Kidney (tissue), 14 donors: ENCODE data around the gene SHISA7. TPM values are rescaled to one million over a fixed set of nuclear protein-coding genes. Genes with fewer than 3 reads are reported as not detected.
"Not testable (repeated sequence)": the region's sequence is repeated elsewhere in the genome, so short reads cannot be mapped to it uniquely, and the experiment has no call there.

Experiments
- DNase-seq, 5 donors: peaks; one replicate each; pipeline ENCODE4 v3.0.0-alpha.2; 2013 to 2020
- FAIRE-seq: peaks from 2 replicates; lab custom pipeline; 2012; peaks lifted over from hg19 to GRCh38; lab: Jason Lieb, UNC
- H3K27ac ChIP-seq, 2 donors: one replicate each; pipeline ENCODE4 v1.7.0; 2013; ENCODE audit warnings: low read depth in 2 of 2, low read length in 2 of 2, inconsistent platforms in 1 of 2
- H3K27me3 ChIP-seq: one replicate; pipeline ENCODE4 v1.7.1; 2013; ENCODE audit warnings: low read length, inconsistent platforms; ENCODE audit not compliant: control insufficient read depth, insufficient read depth
- H3K36me3 ChIP-seq, 3 donors: one replicate each; pipeline versions ENCODE4 v1.7.0 to v1.7.1; 2013; ENCODE audit warnings: low read length in 3 of 3, control low read depth in 1 of 3, inconsistent platforms in 1 of 3; ENCODE audit not compliant: insufficient read depth in 3 of 3, control insufficient read depth in 2 of 3
- H3K4me1 ChIP-seq, 3 donors: one replicate each; pipeline versions ENCODE4 v1.7.0 to v1.7.1; 2013; ENCODE audit warnings: low read length in 3 of 3, inconsistent platforms in 1 of 3, low read depth in 1 of 3; ENCODE audit not compliant: control insufficient read depth in 2 of 3, insufficient read depth in 2 of 3
- H3K4me3 ChIP-seq, 3 donors: one replicate each; pipeline versions ENCODE4 v1.7.0 to v1.8.1; 2013; ENCODE audit warnings: low read length in 3 of 3, control low read depth in 1 of 3, inconsistent platforms in 1 of 3
- H3K9ac ChIP-seq, 3 donors: one replicate each; pipeline versions ENCODE4 v1.7.0 to v1.7.1; 2013; ENCODE audit warnings: low read length in 3 of 3, control low read depth in 1 of 3, inconsistent platforms in 1 of 3
- H3K9me3 ChIP-seq, 3 donors: one replicate each; pipeline versions ENCODE4 v1.7.0 to v1.7.1; 2013; ENCODE audit warnings: low read length in 3 of 3, control low read depth in 1 of 3, inconsistent platforms in 1 of 3; ENCODE audit not compliant: control insufficient read depth in 2 of 3, insufficient read depth in 1 of 3
- intact Hi-C: fragments of 100-400 bp; cut with DNase I; formaldehyde crosslinking; loops from one replicate; pipeline ENCODE4 v1.11.1; 2022
- polyA plus RNA-seq: library from polyadenylated mRNA; stranded (reverse); fragments of 350-450 nt; fragmentation: Illumina TruSeq; extraction: RNeasy Lipid Tissue Mini Kit (QIAGEN cat#74804); gene quantifications from one replicate; pipeline ENCODE4 v1.2.3, GENCODE V29; 2014; ENCODE audit warnings: low read depth, low replicate concordance; ENCODE audit not compliant: insufficient read depth
- total RNA-seq: library from RNA; stranded (reverse); fragmentation: NEBNext Ultra II Directional; extraction: Animal tissue kit (Norgen Biotek cat#: 25700); gene quantifications from one replicate; pipeline ENCODE4 v1.2.1, GENCODE V29; 2021
- TF ChIP-seq, protein P1 (sequence below): IDR thresholded peaks from 3 replicates; pipeline ENCODE4 v1.5.1; 2012; ENCODE audit warnings: mild to moderate bottlenecking, moderate library complexity, borderline replicate concordance; ENCODE audit not compliant: insufficient read depth; ENCODE audit errors: extremely low read depth
- donor health status: control.
- donor health status: control.
- donor health status: control.
- donor health status: control.
- donor health status: control.
- donor health status: DM: yes; HTN: yes; CAD: no.
- donor health status: Normal renal cell carcinoma (clear cell type).

Gene SHISA7
- total and polyA plus RNA-seq, 2 donors from 2014 or later: not detected

DNA sequence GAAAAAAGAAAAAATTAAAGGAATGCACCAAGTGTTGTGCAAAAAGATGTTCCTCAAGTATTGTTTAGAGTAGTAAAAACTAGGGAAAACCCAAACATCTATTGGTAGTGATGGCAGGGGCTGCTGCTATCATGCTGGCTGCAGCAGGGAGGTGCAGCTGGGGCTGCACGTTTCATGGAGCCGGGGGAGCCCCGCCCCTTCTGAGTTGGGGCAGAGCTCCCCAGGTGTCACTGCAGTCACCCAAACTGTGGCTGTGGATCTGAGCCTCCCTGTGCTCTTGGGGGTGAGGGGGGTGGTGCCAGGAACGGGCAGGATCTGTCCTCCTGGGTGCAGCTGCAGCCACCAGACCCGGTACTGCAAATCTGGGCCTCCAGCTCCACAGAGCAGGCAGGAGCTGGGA is 24.0 kb downstream of the SHISA7 start:
- FAIRE-seq: no peak
- TF ChIP-seq, protein P1, sequence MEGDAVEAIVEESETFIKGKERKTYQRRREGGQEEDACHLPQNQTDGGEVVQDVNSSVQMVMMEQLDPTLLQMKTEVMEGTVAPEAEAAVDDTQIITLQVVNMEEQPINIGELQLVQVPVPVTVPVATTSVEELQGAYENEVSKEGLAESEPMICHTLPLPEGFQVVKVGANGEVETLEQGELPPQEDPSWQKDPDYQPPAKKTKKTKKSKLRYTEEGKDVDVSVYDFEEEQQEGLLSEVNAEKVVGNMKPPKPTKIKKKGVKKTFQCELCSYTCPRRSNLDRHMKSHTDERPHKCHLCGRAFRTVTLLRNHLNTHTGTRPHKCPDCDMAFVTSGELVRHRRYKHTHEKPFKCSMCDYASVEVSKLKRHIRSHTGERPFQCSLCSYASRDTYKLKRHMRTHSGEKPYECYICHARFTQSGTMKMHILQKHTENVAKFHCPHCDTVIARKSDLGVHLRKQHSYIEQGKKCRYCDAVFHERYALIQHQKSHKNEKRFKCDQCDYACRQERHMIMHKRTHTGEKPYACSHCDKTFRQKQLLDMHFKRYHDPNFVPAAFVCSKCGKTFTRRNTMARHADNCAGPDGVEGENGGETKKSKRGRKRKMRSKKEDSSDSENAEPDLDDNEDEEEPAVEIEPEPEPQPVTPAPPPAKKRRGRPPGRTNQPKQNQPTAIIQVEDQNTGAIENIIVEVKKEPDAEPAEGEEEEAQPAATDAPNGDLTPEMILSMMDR: no peak
- Histone ChIP-seq H3K9ac (no peak overlapping the region), H3K9me3 (no peaks in the 10 kb centered on the region), H3K27me3 (no peaks in the 10 kb centered on the region), H3K27ac (no peak overlapping the region), H3K4me1 (no peaks in the 10 kb centered on the region), H3K4me3 (no peak overlapping the region), H3K36me3 (no peaks in the 10 kb centered on the region)
- DNase-seq: no peak
- intact Hi-C loops: no loop called here

DNA sequence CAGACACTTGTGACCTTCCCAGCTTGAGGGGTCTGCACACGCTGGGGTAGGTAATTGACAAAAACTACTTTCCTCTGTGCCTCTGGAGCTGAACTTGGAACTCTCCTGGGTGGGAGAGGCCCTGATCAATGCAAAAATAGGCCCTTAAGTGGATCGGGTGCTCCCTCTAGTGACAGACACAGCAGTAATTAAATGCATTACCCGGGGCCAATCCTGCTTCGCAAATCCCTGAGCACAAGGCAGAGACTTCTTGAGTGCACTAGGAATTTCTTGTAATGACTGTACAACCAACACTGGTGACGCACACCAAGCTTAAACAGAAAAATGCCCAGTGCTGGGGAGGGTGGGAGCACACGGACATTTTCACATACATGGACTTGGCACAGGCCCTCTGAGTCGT is 24.9 kb downstream of the SHISA7 start:
- TF ChIP-seq, protein P1: peak; percentile 70
- H3K9me3 ChIP-seq: no peaks in the 10 kb centered on the region
- no peak overlapping the region for H3K4me3 ChIP-seq
- H3K36me3 ChIP-seq: no peaks in the 10 kb centered on the region
- intact Hi-C loops: no loop called here
- H3K9ac ChIP-seq: no peak overlapping the region
- no peak for FAIRE-seq
- H3K4me1 ChIP-seq: no peaks in the 10 kb centered on the region
- H3K27me3 ChIP-seq: no peaks in the 10 kb centered on the region
- peak in 4 of 5 donors; percentile 74 to 92 (median 82) for DNase-seq
- H3K27ac ChIP-seq: no peak overlapping the region

DNA sequence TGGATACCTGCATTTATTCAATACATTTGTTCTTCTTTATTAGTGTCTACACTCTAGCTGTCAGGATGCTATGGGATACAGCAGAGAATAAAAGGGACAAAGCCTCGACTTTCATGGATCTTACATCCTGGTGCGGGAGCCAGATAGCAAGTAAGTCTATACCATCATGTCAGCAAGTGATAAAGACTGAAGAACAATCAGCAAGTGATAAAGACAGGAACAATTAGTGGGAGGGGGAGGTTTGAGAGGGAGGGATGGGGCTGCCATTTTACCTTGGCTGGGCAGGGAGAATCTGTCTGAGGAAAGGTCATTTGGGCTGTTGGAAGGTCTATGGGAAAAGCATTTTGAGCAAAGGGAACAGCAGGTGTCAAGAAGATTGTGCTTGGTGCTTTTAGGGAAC is 32.9 kb downstream of the SHISA7 start:
- Histone ChIP-seq H3K36me3 (peaks cover 0 to 2% (median 0%) of the 10 kb centered on the region in 3 donors), H3K27me3 (no peaks in the 10 kb centered on the region), H3K9ac (no peak overlapping the region), H3K27ac (no peak overlapping the region), H3K4me1 (peaks cover 0 to 9% (median 6%) of the 10 kb centered on the region in 3 donors), H3K4me3 (no peak overlapping the region), H3K9me3 (no peaks in the 10 kb centered on the region)
- FAIRE-seq (no peak), DNase-seq (no peak)
- intact Hi-C loops: no loop called here
- TF ChIP-seq, protein P1: no peak

DNA sequence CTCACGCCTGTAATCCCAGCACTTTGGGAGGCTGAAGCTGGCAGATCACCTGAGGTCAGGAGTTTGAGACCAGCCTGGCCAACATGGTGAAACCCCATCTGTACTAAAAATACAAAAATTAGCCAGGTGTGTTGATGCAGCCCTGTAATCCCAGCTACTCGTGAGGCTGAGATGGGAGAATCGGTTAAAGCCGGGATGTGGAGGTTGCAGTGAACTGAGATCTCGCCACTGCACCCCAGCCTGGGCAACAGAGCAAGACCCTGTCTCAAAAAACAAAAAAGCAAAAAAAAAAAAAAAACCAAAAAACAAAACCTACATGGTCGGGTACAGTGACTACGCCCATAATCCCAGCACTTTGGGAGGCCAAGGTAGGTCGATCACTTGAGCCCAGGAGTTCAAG is 33.9 kb downstream of the SHISA7 start:
- H3K4me1 ChIP-seq, H3K36me3 ChIP-seq, H3K27ac ChIP-seq, H3K27me3 ChIP-seq, FAIRE-seq, intact Hi-C loops, H3K9me3 ChIP-seq, DNase-seq, H3K9ac ChIP-seq, H3K4me3 ChIP-seq: not testable (repeated sequence)
